MM.1S (cell line): Measurements from ENCODE around the gene SPR.

Experiments used
- DNase-seq: peaks from one replicate; pipeline ENCODE4 v3.0.0-alpha.2; 2015
- H2AFZ ChIP-seq: fragments of 300-600 bp; sonication (generic); 2 replicates; pipeline ENCODE4 v1.6.0; 2016; ENCODE audit warnings: antibody characterized with exemption, low read length
- H3F3A ChIP-seq: fragments of 300-600 bp; sonication (generic); 2 replicates; pipeline ENCODE4 v1.6.1; 2016; ENCODE audit warnings: mild to moderate bottlenecking, antibody characterized with exemption, low read length, moderate library complexity, mixed read lengths; ENCODE audit not compliant: insufficient read depth
- H3K27ac ChIP-seq: fragments of 300-600 bp; sonication (generic); 2 replicates; pipeline ENCODE4 v1.5.1; 2016; ENCODE audit warnings: mild to moderate bottlenecking, low read length
- H3K27me3 ChIP-seq: fragments of 300-600 bp; sonication (generic); replicated peaks from 2 replicates; pipeline ENCODE4 v1.6.0; 2016; ENCODE audit warnings: low read length; ENCODE audit not compliant: insufficient read depth
- H3K36me3 ChIP-seq: fragments of 300-600 bp; sonication (generic); replicated peaks from 2 replicates; pipeline ENCODE4 v1.6.1; 2016; ENCODE audit warnings: mild to moderate bottlenecking, low read length, mixed read lengths; ENCODE audit not compliant: insufficient read depth
- H3K4me1 ChIP-seq: fragments of 300-600 bp; sonication (generic); 2 replicates; pipeline ENCODE4 v1.6.1; 2016; ENCODE audit warnings: low read length, mixed read lengths
- H3K4me2 ChIP-seq: fragments of 300-600 bp; sonication (generic); 2 replicates; pipeline ENCODE4 v1.6.0; 2016; ENCODE audit warnings: low read depth, low read length
- H3K4me3 ChIP-seq: fragments of 300-600 bp; sonication (generic); 2 replicates; pipeline ENCODE4 v1.5.1; 2016; ENCODE audit warnings: low read length, mixed read lengths
- H3K79me2 ChIP-seq: fragments of 300-600 bp; sonication (generic); 2 replicates; pipeline ENCODE4 v1.6.1; 2016; ENCODE audit warnings: mixed run types, low read length, mixed read lengths
- H3K9ac ChIP-seq: fragments of 300-600 bp; sonication (generic); 2 replicates; pipeline ENCODE4 v1.6.1; 2016; ENCODE audit warnings: low read length, mixed read lengths
- H3K9me2 ChIP-seq: fragments of 300-600 bp; sonication (generic); replicated peaks from 2 replicates; pipeline ENCODE4 v1.6.1; 2016; ENCODE audit warnings: mild to moderate bottlenecking, low read length, mixed read lengths; ENCODE audit not compliant: insufficient read depth
- H3K9me3 ChIP-seq: fragments of 300-600 bp; sonication (generic); replicated peaks from 2 replicates; pipeline ENCODE4 v1.6.1; 2016; ENCODE audit warnings: mild to moderate bottlenecking, low read length, mixed read lengths; ENCODE audit not compliant: insufficient read depth
- H4K20me1 ChIP-seq: fragments of 300-600 bp; sonication (generic); 2 replicates; pipeline ENCODE4 v1.6.1; 2016; ENCODE audit warnings: mild to moderate bottlenecking, low read length, moderate library complexity, mixed read lengths; ENCODE audit not compliant: insufficient read depth
- CTCF ChIP-seq: fragments of 300-600 bp; sonication (generic); IDR thresholded peaks from 2 replicates; pipeline ENCODE4 v1.5.1; 2016; ENCODE audit warnings: antibody characterized with exemption, low read length, mixed read lengths
- EZH2 ChIP-seq: fragments of 300-600 bp; sonication (generic); optimal IDR thresholded peaks from 2 replicates; pipeline ENCODE3; 2017; ENCODE audit warnings: low read depth, mild to moderate bottlenecking, antibody characterized with exemption, low read length, mixed read lengths
- EZH2phosphoT487 ChIP-seq: fragments of 300-600 bp; sonication (generic); IDR thresholded peaks from 2 replicates; pipeline ENCODE4 v1.6.1; 2018; ENCODE audit warnings: antibody characterized with exemption, low read length

The SPR gene

GRCh38 chr2:72919414-72920317 lies 32.5 kb downstream of the SPR start:
- Histone ChIP-seq H3K4me3 (no peak overlapping the region), H2AFZ (no peak overlapping the region), H3K27ac (no peak overlapping the region), H3K4me1 (peaks cover 4% of the 10 kb centered on the region; the same call in 1 of the 2 replicates), H3F3A (no peaks in the 10 kb centered on the region), H4K20me1 (0 out of 2 replicates have a peak, but pooled peaks cover 2% of the 10 kb centered on the region), H3K79me2 (no peaks in the 10 kb centered on the region), H3K9me2 (no peaks in the 10 kb centered on the region), H3K4me2 (peak overlapping the region; percentile 39; the same call in 1 of the 2 replicates), H3K36me3 (no peaks in the 10 kb centered on the region), H3K9ac (no peak overlapping the region), H3K9me3 (no peaks in the 10 kb centered on the region), H3K27me3 (peaks cover 80% of the 10 kb centered on the region)
- DNase-seq = no peak
- TF ChIP-seq EZH2 (no peak), CTCF (no peak), EZH2phosphoT487 (no peak)

GRCh38 chr2:72920318-72921087 lies 33.3 kb downstream of the SPR start:
- Histone ChIP-seq H3K4me3 (0 out of 2 replicates have a peak overlapping the region, but pooled peaks have one; percentile 20), H3K27me3 (peaks cover 80% of the 10 kb centered on the region), H3K9me3 (no peaks in the 10 kb centered on the region), H4K20me1 (0 out of 2 replicates have a peak, but pooled peaks cover 2% of the 10 kb centered on the region), H3K36me3 (no peaks in the 10 kb centered on the region), H3K27ac (no peak overlapping the region), H3F3A (no peaks in the 10 kb centered on the region), H3K9me2 (no peaks in the 10 kb centered on the region), H3K4me1 (peaks cover 3% of the 10 kb centered on the region; the same call in 1 of the 2 replicates), H3K4me2 (peak overlapping the region; percentile 39; the same call in 1 of the 2 replicates), H2AFZ (no peak overlapping the region), H3K79me2 (no peaks in the 10 kb centered on the region), H3K9ac (no peak overlapping the region)
- DNase-seq = no peak
- TF ChIP-seq EZH2phosphoT487 (no peak), EZH2 (no peak), CTCF (no peak)

- Histone ChIP-seq H4K20me1 (0 out of 2 replicates have a peak, but pooled peaks cover 2% of the 10 kb centered on the region), H3K27me3 (peaks cover 83% of the 10 kb centered on the region), H3F3A (no peaks in the 10 kb centered on the region), H3K4me1 (no peaks in the 10 kb centered on the region), H3K9ac (no peak overlapping the region), H3K9me3 (no peaks in the 10 kb centered on the region), H3K27ac (no peak overlapping the region), H3K9me2 (no peaks in the 10 kb centered on the region), H2AFZ (no peak overlapping the region), H3K4me3 (no peak overlapping the region), H3K79me2 (no peaks in the 10 kb centered on the region), H3K4me2 (no peak overlapping the region), H3K36me3 (no peaks in the 10 kb centered on the region)
- no peak for DNase-seq
- TF ChIP-seq EZH2phosphoT487 (no peak), CTCF (no peak), EZH2 (no peak)
Measured at GRCh38 chr2:72921088-72921851, 34.1 kb downstream of the SPR start.
